CD4-positive, alpha-beta T cell (primary cell): ENCODE data around the gene TMEM200B. TPM values are rescaled to one million over a fixed set of nuclear protein-coding genes. Genes with fewer than 3 reads are reported as not detected.

Experiments
- ATAC-seq: fragments of 200-7000 bp; cut with Tn5 transposase; one replicate; pipeline ENCODE4 v1.10.0; 2022; ENCODE audit warnings: mild to moderate bottlenecking; ENCODE audit not compliant: poor library complexity
- CTCF ChIA-PET: fragments of 350-600 bp; sonication (Branson Sonifier 250); formaldehyde crosslinking; loops from one replicate; lab custom pipeline; 2021; ENCODE audit warnings: antibody characterized with exemption, inconsistent platforms; lab: Charles Lee
- POLR2A ChIA-PET: fragments of 350-600 bp; sonication (Branson Sonifier 250); formaldehyde crosslinking; loops from one replicate; lab custom pipeline; 2021; ENCODE audit warnings: antibody characterized with exemption, inconsistent platforms; lab: Charles Lee
- DNase-seq, 14 experiments: peaks; one replicate each; pipeline ENCODE4 v3.0.0-alpha.2; 2013 to 2020; ENCODE audit warnings: mixed read lengths in 2 of 14
- H3K27ac ChIP-seq, 2 donors: one replicate each; pipeline versions ENCODE4 v1.5.1 to v1.7.0; 2013; ENCODE audit warnings: low read length in 2 of 2, low read depth in 1 of 2, mild to moderate bottlenecking in 1 of 2
- H3K27me3 ChIP-seq, 2 experiments: 1 replicate in 1 of 2; 2 replicates in 1 of 2; pipeline versions ENCODE4 v1.6.1 to v1.7.0; 2013; ENCODE audit warnings: low read length in 2 of 2, control low read depth in 1 of 2, mild to moderate bottlenecking in 1 of 2, moderate library complexity in 1 of 2; ENCODE audit not compliant: insufficient read depth in 2 of 2, control insufficient read depth in 1 of 2
- H3K36me3 ChIP-seq: one replicate; pipeline ENCODE4 v1.6.1; 2013; ENCODE audit warnings: low read length, control low read depth; ENCODE audit not compliant: insufficient read depth
- H3K4me1 ChIP-seq: one replicate; pipeline ENCODE4 v1.6.1; 2013; ENCODE audit warnings: low read length, control low read depth; ENCODE audit not compliant: insufficient read depth
- H3K4me3 ChIP-seq: one replicate; pipeline ENCODE4 v1.5.1; 2013; ENCODE audit warnings: mild to moderate bottlenecking, low read length, moderate library complexity
- H3K9me3 ChIP-seq, 2 experiments: 1 replicate in 1 of 2; 2 replicates in 1 of 2; pipeline versions ENCODE4 v1.6.1 to v1.7.0; 2013; ENCODE audit warnings: low read length in 2 of 2, mild to moderate bottlenecking in 2 of 2, control low read depth in 1 of 2, moderate library complexity in 1 of 2; ENCODE audit not compliant: control insufficient read depth in 1 of 2, insufficient read depth in 1 of 2
- H3K27ac Mint-ChIP-seq: one replicate; pipeline ENCODE4 v1.8.0; 2020; ENCODE audit warnings: mixed read lengths
- H3K27me3 Mint-ChIP-seq: one replicate; pipeline ENCODE4 v1.8.0; 2021; ENCODE audit warnings: mixed read lengths
- H3K36me3 Mint-ChIP-seq: one replicate; pipeline ENCODE4 v1.8.0; 2021; ENCODE audit warnings: low read depth, mixed read lengths
- H3K4me1 Mint-ChIP-seq: one replicate; pipeline ENCODE4 v1.8.0; 2021; ENCODE audit warnings: low read depth, mixed read lengths
- H3K4me3 Mint-ChIP-seq: one replicate; pipeline ENCODE4 v1.8.0; 2020; ENCODE audit warnings: mild to moderate bottlenecking, mixed read lengths
- H3K9me3 Mint-ChIP-seq: one replicate; pipeline ENCODE4 v1.8.0; 2020; ENCODE audit warnings: mixed read lengths
- CTCF ChIP-seq: fragments of 200-600 bp; IDR thresholded peaks from one replicate; pipeline ENCODE4 v1.8.0; 2022; ENCODE audit warnings: antibody characterized with exemption, mild to moderate bottlenecking
- intact Hi-C, 2 experiments: fragments of 100-400 bp; cut with DNase I in 1 of 2; cut with micrococcal nuclease in 1 of 2; formaldehyde crosslinking; loops; one replicate each; pipeline versions ENCODE4 v1.15.1 to v1.9.0; 2023 to 2025; cut with DNase I, micrococcal nuclease
- total RNA-seq, 174 experiments: library from RNA in 2 of 174; stranded (reverse) in 2 of 174; gene quantifications; one replicate each; pipeline ENCODE4 v1.2.3 and lab custom pipeline; 2021 to 2026

TMEM200B gene
- total RNA-seq, 2 experiments from 2014 or later = not detected

DNA sequence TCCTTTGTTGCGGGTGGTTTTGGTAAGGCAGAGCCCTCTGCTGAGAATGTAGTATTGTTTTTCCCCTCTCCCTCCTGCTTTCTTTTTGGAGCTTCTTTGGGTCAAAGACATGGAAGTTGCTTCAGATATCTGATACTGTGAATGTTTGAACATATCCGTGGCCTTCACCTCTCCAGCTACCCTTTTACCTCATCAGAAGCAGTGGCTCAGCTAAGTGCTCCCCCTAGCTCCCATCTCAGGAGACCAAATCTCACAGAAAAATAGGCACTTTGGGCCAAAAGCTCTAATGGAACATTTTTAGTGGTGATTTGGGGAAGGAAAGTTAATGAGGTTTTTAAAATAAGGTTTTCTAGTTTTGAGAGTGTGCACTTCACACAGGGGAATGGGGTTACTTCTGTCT, 6.3 kb downstream of the TMEM200B start:
- no peak for DNase-seq
- intact Hi-C loops = no loop called here
- no peaks in the 10 kb centered on the region for H3K9me3 Mint-ChIP-seq
- H3K36me3 Mint-ChIP-seq = peaks cover 69% of the 10 kb centered on the region
- Histone ChIP-seq H3K27me3 (peaks cover 9 to 16% of the 10 kb centered on the region in 2 experiments), H3K4me3 (no peak overlapping the region), H3K4me1 (peaks cover 15% of the 10 kb centered on the region), H3K9me3 (peaks cover 0 to 3% of the 10 kb centered on the region in 2 experiments), H3K27ac (no peak overlapping the region), H3K36me3 (peaks cover 61% of the 10 kb centered on the region)
- no peak for TF ChIP-seq CTCF
- H3K27ac Mint-ChIP-seq = no peak overlapping the region
- no peaks in the 10 kb centered on the region for H3K27me3 Mint-ChIP-seq
- POLR2A ChIA-PET = no interaction called here
- no peak for ATAC-seq
- no peak overlapping the region for H3K4me3 Mint-ChIP-seq
- no peaks in the 10 kb centered on the region for H3K4me1 Mint-ChIP-seq
- CTCF ChIA-PET = interaction anchor here (0.9 kb wide), 1 partner anchor 80 kb away, joined by 3 read pairs; no protein-coding TSS in a partner anchor

DNA sequence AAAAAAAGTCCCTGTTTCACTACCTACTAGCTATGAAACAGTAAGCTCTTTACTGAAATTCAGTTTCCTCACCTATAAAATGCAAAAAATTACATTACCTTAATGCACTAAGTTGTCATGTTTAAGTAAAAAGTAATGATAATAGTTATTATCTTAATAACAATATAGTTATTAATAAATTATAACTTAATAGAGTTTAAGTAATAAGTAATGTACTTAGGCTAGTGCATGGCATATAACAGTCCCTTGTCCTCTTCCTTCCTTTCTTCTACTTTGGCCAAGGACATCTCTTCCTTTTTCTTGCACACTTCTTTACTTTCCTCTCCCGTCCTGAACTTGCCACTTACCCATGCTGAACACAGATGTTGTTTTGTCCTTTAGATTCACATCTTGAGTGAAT, 9.0 kb downstream of the TMEM200B start:
- Mint-ChIP-seq H3K4me3 (no peak overlapping the region), H3K36me3 (peaks cover 90% of the 10 kb centered on the region), H3K9me3 (no peaks in the 10 kb centered on the region), H3K4me1 (no peaks in the 10 kb centered on the region), H3K27ac (no peak overlapping the region), H3K27me3 (no peaks in the 10 kb centered on the region)
- Histone ChIP-seq H3K27ac (no peak overlapping the region), H3K4me3 (no peak overlapping the region), H3K36me3 (peaks cover 83% of the 10 kb centered on the region), H3K4me1 (no peaks in the 10 kb centered on the region), H3K9me3 (no peaks in the 10 kb centered on the region), H3K27me3 (no peaks in the 10 kb centered on the region)
- ChIA-PET CTCF (interaction anchor here (0.7 kb wide), 1 partner anchor 12 kb away, joined by 4 read pairs; no protein-coding TSS in a partner anchor), POLR2A (interaction anchor here (0.6 kb wide), 1 partner anchor 1367 kb away, joined by 3 read pairs; no protein-coding TSS in a partner anchor)
- DNase-seq = no peak
- intact Hi-C loops = no loop called here
- no peak for ATAC-seq
- TF ChIP-seq CTCF = no peak

DNA sequence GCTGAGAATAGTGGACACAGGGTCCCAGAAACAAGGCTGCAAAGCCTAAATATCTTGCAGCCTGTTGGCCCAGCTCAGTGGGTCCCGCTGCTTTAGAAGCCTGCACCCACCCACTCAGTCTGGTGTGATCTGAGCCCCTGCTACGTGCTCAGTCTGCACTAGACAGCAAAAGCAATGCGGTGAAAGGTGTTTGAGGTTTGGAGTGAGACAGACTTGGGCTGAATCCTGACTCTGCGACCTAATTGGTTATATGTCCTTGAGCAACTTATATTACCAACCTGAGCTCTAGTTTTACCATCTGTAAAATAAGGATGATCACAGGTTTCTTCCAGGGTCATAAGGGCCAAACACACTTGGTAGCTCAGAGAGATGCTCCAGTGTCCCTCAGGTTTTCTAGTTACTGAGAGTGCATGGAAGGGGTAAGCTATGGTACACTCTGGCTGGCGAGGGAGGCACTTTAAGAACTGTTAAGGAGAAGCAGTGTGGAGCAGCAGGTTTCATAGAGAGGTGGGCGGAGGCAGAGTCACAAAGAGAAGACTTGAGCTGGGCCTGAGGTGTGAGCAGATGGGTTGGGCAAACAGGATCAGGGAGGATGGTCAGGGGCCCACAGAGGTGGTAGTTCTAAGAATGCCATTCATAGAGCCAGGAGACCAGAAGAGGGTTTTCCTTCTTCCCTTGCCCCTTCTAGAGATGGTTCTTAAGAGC, 10.1 kb downstream of the TMEM200B start:
- peaks cover 90% of the 10 kb centered on the region for H3K36me3 Mint-ChIP-seq
- H3K9me3 Mint-ChIP-seq = no peaks in the 10 kb centered on the region
- Histone ChIP-seq H3K9me3 (no peaks in the 10 kb centered on the region), H3K4me3 (no peak overlapping the region), H3K4me1 (no peaks in the 10 kb centered on the region), H3K36me3 (peaks cover 87% of the 10 kb centered on the region), H3K27ac (no peak overlapping the region), H3K27me3 (no peaks in the 10 kb centered on the region)
- H3K4me3 Mint-ChIP-seq = no peak overlapping the region
- ATAC-seq (no peak), DNase-seq (no peak)
- no peaks in the 10 kb centered on the region for H3K4me1 Mint-ChIP-seq
- H3K27ac Mint-ChIP-seq = no peak overlapping the region
- TF ChIP-seq CTCF = no peak
- intact Hi-C loops = no loop called here
- ChIA-PET CTCF (no interaction called here), POLR2A (interaction anchor here (0.8 kb wide), 1 partner anchor 8 kb away, joined by 6 read pairs; no protein-coding TSS in a partner anchor)
- no peaks in the 10 kb centered on the region for H3K27me3 Mint-ChIP-seq
